ENCODE data around the gene ATG9B. TPM values are rescaled to one million over a fixed set of nuclear protein-coding genes. Genes with fewer than 3 reads are reported as not detected.
A peak's percentile ranks its signal among the peaks of the same experiment; 100 is the strongest.
"Not testable (repeated sequence)": the region's sequence is repeated elsewhere in the genome, so short reads cannot be mapped to it uniquely, and the experiment has no call there.

ATG9B gene
- total and polyA plus RNA-seq, 2 donors (not counting 1 experiment from before 2014, with no cell fraction given) = 5.1 to 7.2 TPM

- H3K4me1 Mint-ChIP-seq = peaks cover 39% of the 10 kb centered on the region
- Histone ChIP-seq H3K27ac (ENCODE audit: low read length in 2 of 2) (peak overlapping the region in 1 of 2 donors; percentile 67), H3K4me1 (ENCODE audit: control insufficient read depth in 2 of 2, insufficient read depth in 2 of 2, low read length in 2 of 2) (peaks cover 22 to 49% of the 10 kb centered on the region in 2 donors), H3K79me2 (ENCODE audit: control insufficient read depth, insufficient read depth, low read length) (no peaks in the 10 kb centered on the region), H3K4me3 (ENCODE audit: control extremely low read depth in 1 of 5, extremely low read depth in 1 of 5, insufficient read depth in 1 of 5, low read depth in 2 of 5, low read length in 4 of 5) (no peak overlapping the region), H3K27me3 (replicated peaks in 1 of 4; ENCODE audit: control extremely low read depth in 1 of 4, control insufficient read depth in 3 of 4, insufficient read depth in 4 of 4, low read length in 3 of 4) (peaks cover 0 to 12% (median 0%) of the 10 kb centered on the region in 4 experiments), H4K20me1 (ENCODE audit: control insufficient read depth, insufficient read depth, low read length, poor library complexity, severe bottlenecking) (no peaks in the 10 kb centered on the region), H3K4me2 (replicated peaks; ENCODE audit: low read depth, low read length, poor library complexity, severe bottlenecking) (no peak overlapping the region), H2AFZ (ENCODE audit: insufficient read depth, low read depth, low read length, poor library complexity, severe bottlenecking) (no peak overlapping the region), H3K36me3 (replicated peaks in 1 of 2; ENCODE audit: control extremely low read depth in 1 of 2, control insufficient read depth in 1 of 2, extremely low read depth in 1 of 2, insufficient read depth in 2 of 2, low read length in 1 of 2) (no peaks in the 10 kb centered on the region), H3K9ac (ENCODE audit: low read length) (no peak overlapping the region), H3K9me3 (ENCODE audit: control extremely low read depth in 1 of 3, control insufficient read depth in 2 of 3, insufficient read depth in 1 of 3, low read length in 2 of 3) (peaks cover 0 to 24% (median 0%) of the 10 kb centered on the region in 3 donors)
- H3K4me3 Mint-ChIP-seq = peak overlapping the region; percentile 55
- intact Hi-C loops (cut with micrococcal nuclease) = loop anchor here (2.0 to 5.0 kb wide), 4 partner anchors 37 to 215 kb away; partner anchors contain the start of genes ABCF2, AGAP3, CDK5 and SLC4A2
- ATAC-seq (ENCODE audit: low read depth) = no peak
- 96% methylated on average over 5 of the region's 6 CpGs for WGBS (ENCODE audit: insufficient coverage)
- POLR2A ChIA-PET = no interaction called here
- CTCF ChIA-PET = interaction anchor here (0.7 to 3.0 kb wide), 4 partner anchors 10 to 98 kb away, joined by 3 to 9 read pairs (median 4); partner anchors contain the start of gene ABCB8
- H3K27me3 Mint-ChIP-seq = peaks cover 3% of the 10 kb centered on the region
- H3K27ac Mint-ChIP-seq = peak overlapping the region; percentile 67
- TF ChIP-seq CTCF (IDR thresholded peaks at IDR 0.05) = no peak
- TF ChIP-seq EZH2 (IDR thresholded peaks at IDR 0.05; ENCODE audit: borderline replicate concordance, insufficient read depth, low read depth, low read length, poor library complexity, severe bottlenecking) = no peak
- H3K9me3 Mint-ChIP-seq (ENCODE audit: insufficient read depth) = no peaks in the 10 kb centered on the region
- DNase-seq = no peak
Measured at GRCh38 chr7:151012031-151012692, 12.1 kb downstream of the ATG9B start.

GRCh38 chr7:151011616-151012015 lies 12.7 kb downstream of the ATG9B start:
- POLR2A ChIA-PET; H3K4me3 ChIP-seq (ENCODE audit: control extremely low read depth in 1 of 5, extremely low read depth in 1 of 5, insufficient read depth in 1 of 5, low read depth in 2 of 5, low read length in 4 of 5); DNase-seq; ATAC-seq (ENCODE audit: low read depth); H3K4me2 ChIP-seq (replicated peaks; ENCODE audit: low read depth, low read length, poor library complexity, severe bottlenecking); H4K20me1 ChIP-seq (ENCODE audit: control insufficient read depth, insufficient read depth, low read length, poor library complexity, severe bottlenecking); H3K9me3 Mint-ChIP-seq (ENCODE audit: insufficient read depth); H3K9ac ChIP-seq (ENCODE audit: low read length); H3K27ac ChIP-seq (ENCODE audit: low read length in 2 of 2); H3K4me3 Mint-ChIP-seq; H3K79me2 ChIP-seq (ENCODE audit: control insufficient read depth, insufficient read depth, low read length); H2AFZ ChIP-seq (ENCODE audit: insufficient read depth, low read depth, low read length, poor library complexity, severe bottlenecking); H3K27me3 Mint-ChIP-seq; H3K36me3 ChIP-seq (replicated peaks in 1 of 2; ENCODE audit: control extremely low read depth in 1 of 2, control insufficient read depth in 1 of 2, extremely low read depth in 1 of 2, insufficient read depth in 2 of 2, low read length in 1 of 2): not testable (repeated sequence)
- 80% methylated on average over 10 of the region's 12 CpGs for WGBS (ENCODE audit: insufficient coverage)
- peak overlapping the region; percentile 67 for H3K27ac Mint-ChIP-seq
- CTCF ChIA-PET = interaction anchor here (1.2 to 3.0 kb wide), 3 partner anchors 17 to 100 kb away, joined by 3 to 9 read pairs (median 4); partner anchors contain the start of gene ABCB8
- Histone ChIP-seq H3K4me1 (ENCODE audit: control insufficient read depth in 2 of 2, insufficient read depth in 2 of 2, low read length in 2 of 2) (peaks cover 22 to 49% of the 10 kb centered on the region in 2 donors), H3K27me3 (replicated peaks in 1 of 4; ENCODE audit: control extremely low read depth in 1 of 4, control insufficient read depth in 3 of 4, insufficient read depth in 4 of 4, low read length in 3 of 4) (peaks cover 0 to 12% (median 0%) of the 10 kb centered on the region in 4 experiments), H3K9me3 (ENCODE audit: control extremely low read depth in 1 of 3, control insufficient read depth in 2 of 3, insufficient read depth in 1 of 3, low read length in 2 of 3) (peaks cover 0 to 24% (median 0%) of the 10 kb centered on the region in 3 donors)
- H3K4me1 Mint-ChIP-seq = peaks cover 39% of the 10 kb centered on the region
- intact Hi-C loops (cut with micrococcal nuclease) = loop anchor here (2.0 to 5.0 kb wide), 4 partner anchors 37 to 215 kb away; partner anchors contain the start of genes ABCF2, AGAP3, CDK5 and SLC4A2
